Parathyroid adenoma (tissue), 2 donors: Measurements from ENCODE around the gene RC3H2.
"Not testable (repeated sequence)": the region's sequence is repeated elsewhere in the genome, so short reads cannot be mapped to it uniquely, and the experiment has no call there.

Source experiments
- H2AFZ ChIP-seq: fragments of 300-600 bp; sonication (generic); one replicate; pipeline ENCODE4 v1.7.0; 2017; ENCODE audit warnings: antibody characterized with exemption, mild to moderate bottlenecking
- H3K27ac ChIP-seq: fragments of 300-600 bp; sonication (generic); one replicate; pipeline ENCODE4 v1.7.0; 2017
- H3K27me3 ChIP-seq: fragments of 300-600 bp; sonication (generic); one replicate; pipeline ENCODE4 v1.7.0; 2017; ENCODE audit warnings: low read length; ENCODE audit not compliant: control insufficient read depth, insufficient read depth
- H3K36me3 ChIP-seq: fragments of 300-600 bp; sonication (generic); one replicate; pipeline ENCODE4 v1.7.0; 2017; ENCODE audit warnings: low read length; ENCODE audit not compliant: control insufficient read depth, insufficient read depth
- H3K4me1 ChIP-seq: fragments of 300-600 bp; sonication (generic); one replicate; pipeline ENCODE4 v1.7.0; 2017; ENCODE audit warnings: control low read depth
- H3K4me2 ChIP-seq: fragments of 300-600 bp; sonication (generic); one replicate; pipeline ENCODE4 v1.7.0; 2017; ENCODE audit warnings: low read length
- H3K4me3 ChIP-seq: fragments of 300-600 bp; sonication (generic); one replicate; pipeline ENCODE4 v1.7.0; 2017; ENCODE audit warnings: low read depth, low read length
- H3K79me2 ChIP-seq: fragments of 300-600 bp; sonication (generic); one replicate; pipeline ENCODE4 v1.7.0; 2017; ENCODE audit warnings: control low read depth
- H3K9ac ChIP-seq: fragments of 300-600 bp; sonication (generic); one replicate; pipeline ENCODE4 v1.7.0; 2017; ENCODE audit warnings: mild to moderate bottlenecking
- H3K9me3 ChIP-seq: fragments of 300-600 bp; sonication (generic); one replicate; pipeline ENCODE4 v1.7.0; 2017; ENCODE audit warnings: low read length; ENCODE audit not compliant: control insufficient read depth
- TF ChIP-seq, protein P1 (sequence below): fragments of 300-600 bp; sonication (generic); IDR thresholded peaks from one replicate; pipeline ENCODE4 v1.7.0; 2017; ENCODE audit warnings: antibody characterized with exemption, mild to moderate bottlenecking
- donor health status: primary hyperparathyroidism.

RC3H2 gene

GRCh38 chr9:122810306-122810946 is 94.7 kb downstream of the RC3H2 start:
- TF ChIP-seq, protein P1, sequence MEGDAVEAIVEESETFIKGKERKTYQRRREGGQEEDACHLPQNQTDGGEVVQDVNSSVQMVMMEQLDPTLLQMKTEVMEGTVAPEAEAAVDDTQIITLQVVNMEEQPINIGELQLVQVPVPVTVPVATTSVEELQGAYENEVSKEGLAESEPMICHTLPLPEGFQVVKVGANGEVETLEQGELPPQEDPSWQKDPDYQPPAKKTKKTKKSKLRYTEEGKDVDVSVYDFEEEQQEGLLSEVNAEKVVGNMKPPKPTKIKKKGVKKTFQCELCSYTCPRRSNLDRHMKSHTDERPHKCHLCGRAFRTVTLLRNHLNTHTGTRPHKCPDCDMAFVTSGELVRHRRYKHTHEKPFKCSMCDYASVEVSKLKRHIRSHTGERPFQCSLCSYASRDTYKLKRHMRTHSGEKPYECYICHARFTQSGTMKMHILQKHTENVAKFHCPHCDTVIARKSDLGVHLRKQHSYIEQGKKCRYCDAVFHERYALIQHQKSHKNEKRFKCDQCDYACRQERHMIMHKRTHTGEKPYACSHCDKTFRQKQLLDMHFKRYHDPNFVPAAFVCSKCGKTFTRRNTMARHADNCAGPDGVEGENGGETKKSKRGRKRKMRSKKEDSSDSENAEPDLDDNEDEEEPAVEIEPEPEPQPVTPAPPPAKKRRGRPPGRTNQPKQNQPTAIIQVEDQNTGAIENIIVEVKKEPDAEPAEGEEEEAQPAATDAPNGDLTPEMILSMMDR: peak; percentile 55
- H3K4me2 ChIP-seq: peak overlapping the region; percentile 2
- H3K79me2 ChIP-seq: no peaks in the 10 kb centered on the region
- no peaks in the 10 kb centered on the region for H3K9me3 ChIP-seq
- H3K4me3 ChIP-seq: no peak overlapping the region
- no peaks in the 10 kb centered on the region for H3K36me3 ChIP-seq
- peak overlapping the region; percentile 64 for H2AFZ ChIP-seq
- no peaks in the 10 kb centered on the region for H3K27me3 ChIP-seq
- no peak overlapping the region for H3K27ac ChIP-seq
- H3K4me1 ChIP-seq: no peaks in the 10 kb centered on the region
- no peak overlapping the region for H3K9ac ChIP-seq

GRCh38 chr9:122809261-122809660 is 95.9 kb downstream of the RC3H2 start:
- not testable (repeated sequence) for H3K9ac ChIP-seq, H3K27me3 ChIP-seq, H3K4me2 ChIP-seq, H3K9me3 ChIP-seq, H3K79me2 ChIP-seq, H2AFZ ChIP-seq, H3K36me3 ChIP-seq, H3K27ac ChIP-seq, H3K4me3 ChIP-seq, H3K4me1 ChIP-seq

DNA sequence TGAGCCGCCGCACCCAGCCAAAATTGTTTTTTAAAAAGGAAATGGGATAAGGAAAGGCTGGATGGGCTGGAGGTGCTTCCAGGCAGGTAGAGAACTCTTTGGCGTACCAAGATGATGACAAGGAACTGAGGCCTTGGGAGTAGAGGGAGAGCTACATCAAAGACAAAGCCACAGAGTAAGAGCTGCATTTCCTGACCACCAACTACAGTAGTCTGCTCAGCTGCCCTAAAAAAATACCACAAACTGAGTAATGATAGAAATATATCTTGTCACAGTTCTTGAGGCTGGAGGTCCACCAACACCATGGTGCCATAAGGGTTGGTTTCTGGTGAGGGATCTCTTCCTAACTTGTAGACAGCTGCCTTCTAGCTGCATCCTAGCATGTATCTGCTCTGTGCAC is 97.0 kb downstream of the RC3H2 start:
- Histone ChIP-seq H3K4me3 (no peak overlapping the region), H2AFZ (no peak overlapping the region), H3K4me1 (no peaks in the 10 kb centered on the region), H3K36me3 (no peaks in the 10 kb centered on the region), H3K9me3 (no peaks in the 10 kb centered on the region), H3K4me2 (no peak overlapping the region), H3K27ac (no peak overlapping the region), H3K79me2 (no peaks in the 10 kb centered on the region), H3K27me3 (no peaks in the 10 kb centered on the region), H3K9ac (no peak overlapping the region)
- TF ChIP-seq, protein P1: no peak

GRCh38 chr9:122807271-122807900 is 97.8 kb downstream of the RC3H2 start:
- TF ChIP-seq, protein P1: no peak
- Histone ChIP-seq H3K9me3 (no peaks in the 10 kb centered on the region), H3K4me3 (no peak overlapping the region), H3K36me3 (no peaks in the 10 kb centered on the region), H2AFZ (no peak overlapping the region), H3K4me2 (no peak overlapping the region), H3K9ac (no peak overlapping the region), H3K27ac (no peak overlapping the region), H3K27me3 (no peaks in the 10 kb centered on the region), H3K79me2 (no peaks in the 10 kb centered on the region), H3K4me1 (no peaks in the 10 kb centered on the region)

DNA sequence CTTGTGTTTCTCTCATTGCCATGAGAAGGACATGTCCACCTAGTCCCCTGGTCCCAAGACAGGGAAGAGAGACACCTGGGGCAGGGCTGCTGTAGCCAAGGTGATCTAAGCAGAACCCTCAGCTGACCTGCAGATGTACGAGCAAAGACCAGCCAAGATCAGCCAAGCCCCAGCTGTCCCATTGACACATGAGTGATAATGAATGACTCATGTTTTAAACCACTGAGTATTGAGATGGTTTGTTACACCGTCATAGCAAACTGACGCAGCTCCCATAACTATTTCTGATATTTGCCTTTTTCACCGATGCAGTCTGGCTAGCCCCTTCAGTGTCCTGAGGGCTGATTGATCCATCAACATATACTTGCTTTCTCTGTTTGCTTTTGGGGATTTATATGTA is 98.5 kb downstream of the RC3H2 start:
- Histone ChIP-seq H3K27me3 (no peaks in the 10 kb centered on the region), H3K36me3 (no peaks in the 10 kb centered on the region), H3K4me3 (no peak overlapping the region), H3K27ac (no peak overlapping the region), H3K9ac (no peak overlapping the region), H3K4me1 (no peaks in the 10 kb centered on the region), H3K9me3 (no peaks in the 10 kb centered on the region), H2AFZ (no peak overlapping the region), H3K79me2 (no peaks in the 10 kb centered on the region), H3K4me2 (no peak overlapping the region)
- TF ChIP-seq, protein P1: no peak
